ENCODE data around the gene TBC1D5.

GRCh38 chr3:17278006-17278405, 464.4 kb downstream of the TBC1D5 start:
- TF ChIP-seq, protein P1, sequence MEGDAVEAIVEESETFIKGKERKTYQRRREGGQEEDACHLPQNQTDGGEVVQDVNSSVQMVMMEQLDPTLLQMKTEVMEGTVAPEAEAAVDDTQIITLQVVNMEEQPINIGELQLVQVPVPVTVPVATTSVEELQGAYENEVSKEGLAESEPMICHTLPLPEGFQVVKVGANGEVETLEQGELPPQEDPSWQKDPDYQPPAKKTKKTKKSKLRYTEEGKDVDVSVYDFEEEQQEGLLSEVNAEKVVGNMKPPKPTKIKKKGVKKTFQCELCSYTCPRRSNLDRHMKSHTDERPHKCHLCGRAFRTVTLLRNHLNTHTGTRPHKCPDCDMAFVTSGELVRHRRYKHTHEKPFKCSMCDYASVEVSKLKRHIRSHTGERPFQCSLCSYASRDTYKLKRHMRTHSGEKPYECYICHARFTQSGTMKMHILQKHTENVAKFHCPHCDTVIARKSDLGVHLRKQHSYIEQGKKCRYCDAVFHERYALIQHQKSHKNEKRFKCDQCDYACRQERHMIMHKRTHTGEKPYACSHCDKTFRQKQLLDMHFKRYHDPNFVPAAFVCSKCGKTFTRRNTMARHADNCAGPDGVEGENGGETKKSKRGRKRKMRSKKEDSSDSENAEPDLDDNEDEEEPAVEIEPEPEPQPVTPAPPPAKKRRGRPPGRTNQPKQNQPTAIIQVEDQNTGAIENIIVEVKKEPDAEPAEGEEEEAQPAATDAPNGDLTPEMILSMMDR (IDR thresholded peaks at IDR 0.05; ENCODE audit: low read depth, low read length) = no peak
- no peak for TF ChIP-seq POLR2A (IDR thresholded peaks at IDR 0.05; ENCODE audit: extremely low read depth, insufficient read length)
- TF ChIP-seq MAX (IDR thresholded peaks at IDR 0.05; ENCODE audit: low read depth, low read length) = no peak

Measured in NB4 (cell line).